ENCODE measurements around the gene CYP2C18. TPM values are rescaled to one million over a fixed set of nuclear protein-coding genes. Genes with fewer than 3 reads are reported as not detected.

CYP2C18 gene
- total RNA-seq, 1 experiment from 2014 or later, result 0.79 TPM

- peaks cover 3% of the 10 kb centered on the region; the same call in 1 of the 2 replicates for H3K4me1 ChIP-seq
- intact Hi-C loops (cut with micrococcal nuclease; ENCODE audit: unreplicated experiment), result no loop called here
- no TSS peak for BruUV-seq (replicated peaks)
- Mint-ChIP-seq H3K4me1 (ENCODE audit: low read depth, unreplicated experiment) (no peaks in the 10 kb centered on the region), H3K27ac (ENCODE audit: unreplicated experiment) (no peak overlapping the region), H3K9me3 (ENCODE audit: unreplicated experiment) (no peaks in the 10 kb centered on the region), H3K27me3 (ENCODE audit: insufficient read depth, unreplicated experiment) (no peaks in the 10 kb centered on the region), H3K4me3 (ENCODE audit: unreplicated experiment) (no peak overlapping the region), H3K36me3 (ENCODE audit: insufficient read depth, unreplicated experiment) (no peaks in the 10 kb centered on the region)
- ChIA-PET CTCF (no interaction called here), POLR2A (no interaction called here)
- TF ChIP-seq, protein P1, sequence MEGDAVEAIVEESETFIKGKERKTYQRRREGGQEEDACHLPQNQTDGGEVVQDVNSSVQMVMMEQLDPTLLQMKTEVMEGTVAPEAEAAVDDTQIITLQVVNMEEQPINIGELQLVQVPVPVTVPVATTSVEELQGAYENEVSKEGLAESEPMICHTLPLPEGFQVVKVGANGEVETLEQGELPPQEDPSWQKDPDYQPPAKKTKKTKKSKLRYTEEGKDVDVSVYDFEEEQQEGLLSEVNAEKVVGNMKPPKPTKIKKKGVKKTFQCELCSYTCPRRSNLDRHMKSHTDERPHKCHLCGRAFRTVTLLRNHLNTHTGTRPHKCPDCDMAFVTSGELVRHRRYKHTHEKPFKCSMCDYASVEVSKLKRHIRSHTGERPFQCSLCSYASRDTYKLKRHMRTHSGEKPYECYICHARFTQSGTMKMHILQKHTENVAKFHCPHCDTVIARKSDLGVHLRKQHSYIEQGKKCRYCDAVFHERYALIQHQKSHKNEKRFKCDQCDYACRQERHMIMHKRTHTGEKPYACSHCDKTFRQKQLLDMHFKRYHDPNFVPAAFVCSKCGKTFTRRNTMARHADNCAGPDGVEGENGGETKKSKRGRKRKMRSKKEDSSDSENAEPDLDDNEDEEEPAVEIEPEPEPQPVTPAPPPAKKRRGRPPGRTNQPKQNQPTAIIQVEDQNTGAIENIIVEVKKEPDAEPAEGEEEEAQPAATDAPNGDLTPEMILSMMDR (IDR thresholded peaks at IDR 0.05; ENCODE audit: insufficient read depth in 1 of 2, low read depth in 1 of 2, low read length in 1 of 2, severe bottlenecking in 1 of 2, unreplicated experiment in 1 of 2), result no peak
- H3K4me3 ChIP-seq (ENCODE audit: low read depth, low read length), result no peak overlapping the region
- H3K36me3 ChIP-seq (ENCODE audit: control insufficient read depth, insufficient read depth, low read length), result no peaks in the 10 kb centered on the region
- no peaks in the 10 kb centered on the region for H3K27me3 ChIP-seq (replicated peaks; ENCODE audit: control insufficient read depth, insufficient read depth, low read length)
- no peak for DNase-seq
- H3K9me3 ChIP-seq, result 0 out of 2 replicates have a peak, but pooled peaks cover 3% of the 10 kb centered on the region
These were observed 94.4 kb downstream of the CYP2C18 start for GRCh38 chr10:94777886-94778458.

DNA sequence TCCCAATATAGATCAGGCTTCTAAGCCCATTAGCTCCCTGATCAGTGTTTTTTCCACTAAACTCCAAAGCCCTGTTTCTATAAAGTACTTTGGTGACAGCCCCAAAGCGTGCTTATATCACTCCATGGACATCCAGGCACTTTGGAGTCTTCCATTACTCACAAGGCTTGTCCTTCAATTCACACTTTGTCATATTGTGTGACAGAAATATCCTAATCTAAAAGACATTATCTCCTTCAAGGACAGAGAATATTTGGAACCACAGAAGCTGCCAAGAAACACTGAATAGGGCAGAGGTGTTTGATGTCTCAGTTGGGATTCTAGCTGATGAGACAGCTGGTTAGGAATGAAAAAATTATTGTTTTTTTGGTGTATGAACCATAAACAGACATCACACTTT lies 97.3 kb downstream of the CYP2C18 start:
- Histone ChIP-seq H3K27me3 (replicated peaks; ENCODE audit: control insufficient read depth, insufficient read depth, low read length) (no peaks in the 10 kb centered on the region), H3K4me1 (peaks cover 3% of the 10 kb centered on the region; the same call in 1 of the 2 replicates), H3K36me3 (ENCODE audit: control insufficient read depth, insufficient read depth, low read length) (no peaks in the 10 kb centered on the region), H3K4me3 (ENCODE audit: low read depth, low read length) (no peak overlapping the region), H3K9me3 (0 out of 2 replicates have a peak, but pooled peaks cover 3% of the 10 kb centered on the region)
- H3K27ac Mint-ChIP-seq (ENCODE audit: unreplicated experiment), result no peak overlapping the region
- H3K4me1 Mint-ChIP-seq (ENCODE audit: low read depth, unreplicated experiment), result no peaks in the 10 kb centered on the region
- H3K27me3 Mint-ChIP-seq (ENCODE audit: insufficient read depth, unreplicated experiment), result no peaks in the 10 kb centered on the region
- ChIA-PET POLR2A (no interaction called here), CTCF (no interaction called here)
- no peaks in the 10 kb centered on the region for H3K9me3 Mint-ChIP-seq (ENCODE audit: unreplicated experiment)
- no peak for DNase-seq
- H3K36me3 Mint-ChIP-seq (ENCODE audit: insufficient read depth, unreplicated experiment), result no peaks in the 10 kb centered on the region
- no TSS peak for BruUV-seq (replicated peaks)
- no peak overlapping the region for H3K4me3 Mint-ChIP-seq (ENCODE audit: unreplicated experiment)
- TF ChIP-seq, protein P1 (IDR thresholded peaks at IDR 0.05; ENCODE audit: insufficient read depth in 1 of 2, low read depth in 1 of 2, low read length in 1 of 2, severe bottlenecking in 1 of 2, unreplicated experiment in 1 of 2), result no peak
- intact Hi-C loops (cut with micrococcal nuclease; ENCODE audit: unreplicated experiment), result no loop called here

DNA sequence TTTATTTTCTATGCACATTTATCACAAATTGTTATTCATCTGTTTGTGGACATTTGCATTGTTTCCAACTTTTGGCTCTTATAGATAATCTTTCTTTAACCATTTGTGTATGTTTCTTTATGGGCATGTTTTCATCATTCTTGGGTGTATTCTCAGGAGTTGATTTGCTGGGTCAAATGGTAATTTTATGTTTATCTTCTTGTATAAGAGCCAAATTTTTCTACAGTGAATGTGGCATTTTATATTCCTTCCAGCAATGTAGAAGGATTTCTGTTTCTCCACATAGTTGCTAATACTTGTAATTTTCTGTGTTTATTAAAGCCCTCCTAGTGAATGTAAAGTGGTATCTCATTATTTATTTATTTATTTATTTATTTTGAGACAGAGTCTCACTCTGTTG lies 100.7 kb downstream of the CYP2C18 start:
- Mint-ChIP-seq H3K27me3 (ENCODE audit: insufficient read depth, unreplicated experiment) (no peaks in the 10 kb centered on the region), H3K9me3 (ENCODE audit: unreplicated experiment) (peaks cover 7% of the 10 kb centered on the region), H3K36me3 (ENCODE audit: insufficient read depth, unreplicated experiment) (no peaks in the 10 kb centered on the region), H3K4me1 (ENCODE audit: low read depth, unreplicated experiment) (no peaks in the 10 kb centered on the region), H3K27ac (ENCODE audit: unreplicated experiment) (no peak overlapping the region), H3K4me3 (ENCODE audit: unreplicated experiment) (no peak overlapping the region)
- BruUV-seq (replicated peaks), result no TSS peak
- H3K36me3 ChIP-seq (ENCODE audit: control insufficient read depth, insufficient read depth, low read length), result no peaks in the 10 kb centered on the region
- no peak for DNase-seq
- no peaks in the 10 kb centered on the region for H3K9me3 ChIP-seq
- peaks cover 3% of the 10 kb centered on the region; the same call in 1 of the 2 replicates for H3K4me1 ChIP-seq
- H3K4me3 ChIP-seq (ENCODE audit: low read depth, low read length), result no peak overlapping the region
- H3K27me3 ChIP-seq (replicated peaks; ENCODE audit: control insufficient read depth, insufficient read depth, low read length), result no peaks in the 10 kb centered on the region
- intact Hi-C loops (cut with micrococcal nuclease; ENCODE audit: unreplicated experiment), result no loop called here
- CTCF ChIA-PET, result no interaction called here
- TF ChIP-seq, protein P1 (IDR thresholded peaks at IDR 0.05; ENCODE audit: insufficient read depth in 1 of 2, low read depth in 1 of 2, low read length in 1 of 2, severe bottlenecking in 1 of 2, unreplicated experiment in 1 of 2), result no peak
- POLR2A ChIA-PET, result no interaction called here
